Glomerular visceral epithelial cell (primary cell): ENCODE data around the gene OR6N1.

Experiments used
- DNase-seq: peaks from one replicate; pipeline ENCODE4 v3.0.0-alpha.2; 2016; ENCODE audit errors: extremely low spot score

OR6N1 gene, protein sequence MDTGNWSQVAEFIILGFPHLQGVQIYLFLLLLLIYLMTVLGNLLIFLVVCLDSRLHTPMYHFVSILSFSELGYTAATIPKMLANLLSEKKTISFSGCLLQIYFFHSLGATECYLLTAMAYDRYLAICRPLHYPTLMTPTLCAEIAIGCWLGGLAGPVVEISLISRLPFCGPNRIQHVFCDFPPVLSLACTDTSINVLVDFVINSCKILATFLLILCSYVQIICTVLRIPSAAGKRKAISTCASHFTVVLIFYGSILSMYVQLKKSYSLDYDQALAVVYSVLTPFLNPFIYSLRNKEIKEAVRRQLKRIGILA

DNA sequence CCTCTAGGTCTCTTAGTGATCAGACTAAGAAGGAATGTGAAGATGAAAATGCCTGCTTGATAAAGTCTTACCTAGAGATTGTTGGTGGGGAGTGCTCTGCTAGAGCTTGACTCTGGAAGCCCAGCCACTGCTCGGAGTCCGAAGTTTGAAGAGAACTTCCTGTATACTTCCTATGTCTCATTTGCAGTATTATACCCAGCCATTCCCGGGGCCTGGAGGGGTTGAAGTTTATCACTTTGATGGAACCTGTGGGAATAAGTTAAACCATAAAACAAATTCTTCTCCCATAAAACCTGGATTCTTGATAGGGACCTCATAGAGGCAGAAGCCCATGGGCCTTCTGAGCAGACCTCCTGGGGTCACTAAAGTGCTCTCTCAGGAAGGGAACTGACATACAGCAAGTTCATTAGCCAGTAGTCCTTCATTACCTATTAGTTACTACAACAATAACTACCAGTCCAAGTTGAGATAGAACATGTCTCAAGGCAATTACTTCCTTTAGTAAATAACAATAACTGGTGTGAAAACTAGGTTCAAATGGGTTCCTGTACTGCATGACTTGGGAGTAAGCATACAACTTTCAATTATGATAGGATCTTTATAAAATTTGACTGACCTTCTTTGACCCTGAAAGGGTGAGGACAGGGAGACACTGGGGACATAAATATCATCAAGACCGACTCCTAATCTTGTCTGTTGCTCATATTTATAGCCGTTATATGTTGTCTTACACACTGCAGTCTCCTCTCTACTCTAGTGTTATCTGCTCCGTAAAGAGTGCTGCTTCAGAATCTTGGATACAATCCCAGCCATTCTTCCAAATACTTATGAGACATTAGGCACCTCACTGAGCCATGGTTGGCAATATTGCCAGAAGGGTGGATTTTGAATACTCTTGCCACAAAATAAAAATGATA lies at the start of gene OR6N1:
Gene OR6N1 (minus strand): TSS at position 246 of the 917 bp plus-strand sequence. CDS start 5,513 bp downstream, outside the sequence.
- no peak for DNase-seq

DNA sequence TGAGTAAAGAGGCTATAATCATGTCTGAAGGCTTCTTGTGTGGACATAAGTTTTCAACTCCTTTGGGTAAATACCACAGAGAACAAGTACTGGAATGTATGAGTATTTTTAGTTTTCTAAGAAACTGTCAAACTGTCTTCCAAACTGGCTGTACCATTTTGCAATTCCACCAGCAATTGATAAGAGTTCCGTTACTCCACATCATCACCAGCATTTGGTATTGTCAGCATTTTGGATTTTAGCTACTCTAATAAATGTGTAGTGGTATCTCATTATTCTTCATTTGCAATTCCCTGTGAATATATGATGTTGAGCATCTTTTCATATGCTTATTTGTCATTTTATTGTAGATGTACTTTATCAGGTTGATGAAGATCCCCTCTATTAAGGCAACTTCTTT lies 49.7 kb upstream of the OR6N1 start:
- no peak for DNase-seq

DNA sequence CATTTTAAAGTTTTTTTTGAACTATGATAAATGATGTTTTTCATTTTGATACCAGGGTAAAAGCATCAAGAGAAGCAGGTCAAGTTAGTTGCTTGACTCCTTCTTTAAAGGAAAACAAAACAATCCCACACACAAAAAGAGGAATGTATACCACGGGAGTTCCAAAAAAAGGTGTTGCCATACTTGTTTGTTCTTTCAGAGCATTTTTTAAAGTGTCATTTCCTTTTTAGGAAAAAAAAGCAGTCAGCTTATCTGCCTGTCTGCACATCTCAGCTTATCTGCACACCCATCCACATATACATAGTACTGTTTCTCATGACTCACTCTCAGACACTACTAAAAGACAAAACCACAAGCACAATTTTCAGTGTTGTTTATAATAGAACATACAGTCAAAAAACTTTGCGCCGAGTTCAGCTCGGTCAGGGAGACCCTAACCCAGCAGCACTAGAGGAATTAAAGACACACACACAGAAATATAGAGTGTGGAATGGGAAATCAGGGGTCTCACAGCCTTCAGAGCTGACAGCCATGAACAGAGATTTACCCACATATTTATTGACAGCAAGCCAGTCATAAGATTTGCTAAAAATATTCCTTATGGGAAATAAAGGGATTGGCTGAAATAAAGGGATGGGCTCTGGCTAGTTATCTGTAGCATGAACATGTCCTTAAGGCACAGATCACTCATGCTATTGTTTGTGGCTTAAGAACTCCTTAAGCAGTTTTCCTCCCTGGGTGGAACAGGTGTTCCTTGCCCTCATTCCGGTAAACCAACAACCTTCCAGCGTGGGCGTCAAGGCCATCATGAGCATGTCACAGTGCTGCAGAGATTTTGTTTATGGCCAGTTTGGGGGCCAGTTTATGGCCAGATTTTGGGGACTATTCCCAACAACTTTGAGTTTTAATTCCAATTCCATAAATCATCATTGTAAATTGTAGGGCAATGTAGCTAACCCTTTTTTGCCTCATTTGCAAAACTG lies 47.8 kb upstream of the OR6N1 start:
- no peak for DNase-seq

DNA sequence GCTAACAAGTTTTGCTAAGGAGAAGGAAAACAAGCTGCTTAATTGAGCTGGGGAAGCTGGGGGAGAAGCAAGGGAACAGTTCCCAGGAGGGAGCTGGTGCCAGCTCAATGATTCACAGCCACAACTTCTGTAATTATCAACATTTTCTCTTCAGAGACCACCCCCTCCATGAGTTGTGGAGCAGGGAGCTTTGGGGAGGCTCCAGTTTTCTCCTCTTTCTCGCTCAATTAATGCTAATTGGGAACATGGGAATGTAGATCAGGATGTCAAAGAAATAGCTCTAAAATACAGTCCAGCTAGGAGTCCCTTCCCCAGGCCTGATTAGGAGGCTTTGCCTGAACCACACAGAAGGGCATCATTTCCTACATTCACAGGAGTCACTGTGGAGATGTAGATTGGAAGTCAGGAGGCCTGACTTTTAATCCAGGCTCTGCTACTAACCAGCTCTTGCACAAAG lies 47.0 kb upstream of the OR6N1 start:
- DNase-seq, result no peak

DNA sequence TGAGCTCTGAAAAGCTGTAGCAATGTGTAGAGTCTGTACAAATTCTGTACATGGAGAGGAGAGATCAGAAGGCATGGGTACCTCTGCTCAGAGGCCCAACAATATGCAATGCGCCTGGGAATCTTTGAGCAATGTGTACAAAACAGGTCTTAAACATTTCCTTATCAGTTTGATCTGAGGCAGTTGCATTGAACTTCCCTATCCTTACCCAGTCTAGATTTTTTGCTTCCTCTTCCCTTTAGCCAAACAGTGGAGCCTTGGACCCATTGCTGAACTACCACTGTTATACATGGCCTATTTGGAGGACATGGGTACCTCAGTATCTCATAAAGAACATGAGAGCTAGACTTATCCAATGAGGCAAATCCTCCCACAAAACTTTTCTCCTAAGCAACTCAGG lies 46.6 kb upstream of the OR6N1 start:
- no peak for DNase-seq

DNA sequence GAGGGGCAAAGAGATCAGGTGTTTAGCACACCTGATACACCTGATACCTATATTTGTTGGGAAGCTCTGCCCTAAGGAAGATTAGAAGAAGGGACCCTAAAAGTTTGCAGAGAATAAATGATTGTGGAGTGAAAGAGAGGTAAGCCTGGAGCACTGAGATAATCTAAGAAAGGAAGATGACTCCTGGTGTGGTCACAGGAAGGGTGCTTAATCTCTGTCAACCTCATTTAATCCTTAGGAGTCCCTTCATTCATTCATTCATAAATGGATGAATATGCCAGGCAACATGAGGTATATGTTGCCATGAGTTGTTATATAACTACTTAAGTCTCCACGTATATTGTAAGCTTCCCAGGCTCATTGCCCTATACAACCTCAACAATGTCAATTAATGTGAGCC lies 43.0 kb upstream of the OR6N1 start:
- DNase-seq, result no peak

DNA sequence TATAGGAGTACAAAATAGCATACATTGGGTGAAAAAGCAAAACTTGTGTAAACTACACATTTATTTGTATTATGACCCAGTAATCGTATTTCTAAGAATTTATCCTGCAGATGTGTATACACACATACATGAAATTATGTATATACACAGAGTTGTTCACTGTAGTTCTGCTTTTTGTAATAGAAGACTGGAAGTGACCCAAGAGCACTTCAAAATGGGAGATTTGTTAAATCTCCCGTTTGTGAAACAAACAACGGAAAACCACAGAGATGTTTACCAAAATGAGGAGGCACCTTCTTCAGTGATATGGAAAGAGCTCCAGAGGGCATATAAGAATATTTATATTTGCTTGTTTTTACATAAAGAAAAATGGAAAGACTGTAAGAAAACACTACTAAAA lies 41.2 kb upstream of the OR6N1 start:
- DNase-seq, result no peak

DNA sequence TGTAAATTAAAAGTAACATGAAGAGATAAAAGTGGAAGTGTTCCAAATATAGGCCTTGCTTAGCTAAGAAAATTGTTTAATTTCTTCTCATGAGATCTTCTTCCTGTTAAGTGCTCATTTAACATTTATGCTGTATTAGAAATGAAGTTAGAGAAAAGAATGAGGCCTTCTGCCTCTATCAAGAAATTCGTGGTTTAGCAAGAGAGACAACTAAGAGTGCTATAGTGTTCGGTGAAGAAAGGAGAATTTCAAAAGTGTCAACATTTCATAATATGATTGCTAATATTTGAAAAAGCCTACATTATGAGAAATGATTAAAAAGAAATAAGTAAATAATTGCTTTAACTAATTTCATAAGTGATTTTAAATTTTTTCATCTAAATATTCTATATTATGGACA lies 40.3 kb upstream of the OR6N1 start:
- DNase-seq, result no peak

DNA sequence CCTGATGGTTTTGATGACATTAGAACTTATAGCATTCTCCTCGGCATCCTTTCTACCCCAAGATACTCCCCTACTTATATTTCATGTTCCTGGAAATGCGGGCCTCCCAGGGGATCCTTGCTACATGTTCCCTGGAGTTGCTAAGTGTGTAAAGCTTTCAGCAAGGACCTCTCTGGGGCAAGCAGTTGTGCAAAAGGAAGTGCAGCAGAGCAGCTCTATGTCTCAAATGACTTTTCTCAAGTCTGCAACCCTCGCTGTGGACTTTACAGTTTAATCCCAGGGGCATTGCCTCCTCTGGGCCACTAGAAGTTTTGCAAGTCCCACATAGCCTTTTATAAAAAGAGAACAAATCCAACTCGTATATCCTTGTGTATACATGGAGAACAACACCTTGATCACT lies 38.3 kb upstream of the OR6N1 start:
- no peak for DNase-seq

DNA sequence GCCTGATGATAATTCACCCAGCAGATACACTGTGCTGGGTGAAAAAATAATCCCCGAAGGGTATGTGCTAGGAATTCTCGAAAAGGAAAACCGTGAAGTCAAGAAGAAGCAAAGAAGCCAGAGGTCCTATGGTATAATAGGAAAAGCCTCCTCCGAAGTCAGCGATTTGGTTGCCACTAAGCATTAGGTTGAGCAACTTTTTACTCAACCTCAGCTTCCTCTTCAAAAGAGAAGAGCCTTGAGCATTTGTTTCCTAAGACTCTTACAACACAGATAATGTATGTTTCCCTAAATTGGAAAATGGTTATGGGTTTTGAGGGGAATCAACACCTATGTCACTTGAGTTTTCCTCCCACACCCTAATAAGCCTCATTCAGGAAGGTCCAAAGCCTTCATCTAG lies 37.9 kb upstream of the OR6N1 start:
- no peak for DNase-seq

DNA sequence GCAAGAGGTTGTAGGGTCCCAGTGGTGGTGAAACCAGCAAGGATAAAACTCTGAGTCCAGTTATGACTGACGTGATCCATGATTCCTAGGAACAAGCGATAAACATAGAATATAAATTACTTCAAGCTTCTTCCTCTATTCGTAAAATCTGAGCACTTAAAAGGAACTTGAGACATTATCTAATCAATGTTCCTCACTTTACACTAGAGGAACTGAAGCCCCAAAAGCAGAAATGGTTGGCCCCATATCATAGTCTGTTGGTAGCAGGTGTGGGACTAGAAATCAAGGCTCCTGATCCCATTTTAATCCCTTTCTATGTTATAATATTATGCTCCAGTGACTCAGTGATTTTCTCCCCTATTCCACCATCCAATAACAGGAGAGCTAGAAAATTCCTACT lies 37.3 kb upstream of the OR6N1 start:
- no peak for DNase-seq

DNA sequence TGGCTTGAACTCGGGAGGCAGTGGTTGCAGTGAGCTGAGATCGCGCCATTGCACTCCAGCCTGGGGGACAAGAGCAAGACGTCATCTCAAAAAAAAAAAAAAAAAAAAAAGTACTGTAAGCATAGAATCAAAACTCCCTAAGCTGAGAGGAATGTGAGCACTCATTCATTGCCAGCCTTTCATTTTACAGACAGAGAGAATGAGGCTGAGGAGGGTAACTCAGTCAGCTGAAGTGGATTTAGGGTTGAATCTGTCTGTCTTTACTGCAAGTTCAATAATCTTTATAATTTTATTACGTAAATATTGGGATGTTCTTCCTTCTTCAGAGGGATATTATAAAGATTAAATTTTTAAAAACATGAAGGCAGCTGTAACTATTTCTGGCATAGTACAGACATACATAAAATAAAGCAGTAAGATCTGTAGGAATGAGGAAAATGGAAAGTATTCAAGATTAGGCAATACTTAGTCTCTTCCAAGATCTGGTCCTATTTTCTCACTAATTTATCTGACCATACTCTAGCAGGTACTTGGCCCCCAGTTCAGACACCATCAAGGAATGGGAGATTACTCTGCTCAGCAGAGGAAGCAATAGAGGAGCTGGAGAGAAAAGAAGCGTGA lies 35.0 kb upstream of the OR6N1 start:
- no peak for DNase-seq

DNA sequence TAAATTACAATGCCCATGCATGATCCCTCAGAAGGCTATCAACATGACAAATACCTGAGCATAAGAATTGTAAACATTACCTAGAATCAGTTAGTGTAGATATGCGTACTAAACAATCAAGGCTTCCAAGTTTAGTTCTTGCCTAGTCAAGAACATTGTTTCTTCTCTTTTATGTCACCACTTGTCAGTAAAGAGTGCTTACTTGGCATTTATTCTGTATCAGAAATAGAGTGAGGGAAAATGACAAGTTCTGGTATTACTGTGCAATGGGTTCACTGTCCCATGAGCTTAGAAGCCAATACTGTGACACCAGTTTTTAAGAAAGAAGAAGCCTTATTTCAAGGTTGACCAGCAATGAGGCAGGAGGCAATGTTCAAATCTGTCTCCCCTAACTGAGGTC lies 31.7 kb upstream of the OR6N1 start:
- DNase-seq, result no peak

DNA sequence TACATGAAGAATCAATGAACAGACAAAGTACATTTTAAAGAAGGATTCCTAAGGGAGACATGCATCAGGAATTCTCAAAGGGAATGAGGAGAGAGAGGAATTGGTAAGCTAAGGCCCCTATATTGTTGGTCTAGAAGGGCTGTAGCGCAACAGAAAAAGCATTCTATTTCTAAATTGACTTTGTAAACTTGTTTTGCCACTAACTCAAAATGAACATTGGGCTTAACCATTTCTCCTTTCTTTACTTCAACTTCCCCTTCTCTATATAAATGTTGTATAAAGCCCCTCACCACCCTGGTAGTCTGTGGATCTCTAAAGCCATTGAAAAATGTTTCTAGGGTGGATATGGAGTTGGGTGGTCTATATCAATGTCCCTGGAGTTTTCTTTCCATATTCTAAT lies 29.4 kb upstream of the OR6N1 start:
- DNase-seq, result no peak

DNA sequence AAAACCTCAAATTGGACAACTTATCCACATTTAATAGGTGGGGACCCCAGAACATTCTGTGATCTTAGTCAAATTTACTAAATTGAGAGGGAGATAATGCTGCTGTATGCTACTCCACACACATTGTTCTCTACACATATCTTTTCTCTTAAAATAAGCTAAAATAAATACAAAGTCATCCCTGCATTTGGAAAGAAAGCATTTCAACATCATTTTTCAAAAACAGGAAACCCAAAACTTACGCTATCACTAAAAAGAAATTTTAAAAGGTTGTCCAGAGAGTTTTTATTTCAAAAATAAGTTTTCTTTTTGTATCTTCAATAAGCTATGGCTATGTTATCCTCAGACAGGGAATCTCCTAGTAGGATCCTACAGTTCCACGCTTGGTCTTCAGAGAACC lies 28.5 kb upstream of the OR6N1 start:
- DNase-seq, result no peak

DNA sequence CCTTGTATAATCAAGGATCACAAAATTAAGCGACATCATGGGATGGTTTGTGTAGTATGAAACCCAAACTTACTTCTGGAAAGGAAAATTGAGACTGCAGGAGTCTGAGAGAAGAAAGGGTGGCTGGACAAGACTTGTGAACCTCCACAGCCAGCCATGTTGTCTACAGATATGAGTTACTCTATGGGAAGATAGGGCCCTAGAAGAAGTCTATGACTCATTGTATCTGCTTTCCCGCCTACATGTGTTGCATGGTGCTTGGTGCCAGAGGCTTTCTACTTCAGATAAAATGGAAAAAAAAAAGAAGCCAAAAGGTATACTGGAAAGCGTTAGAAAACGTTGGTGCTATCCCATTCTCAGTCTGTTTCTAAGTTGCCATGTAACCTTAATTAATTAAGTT lies 27.7 kb upstream of the OR6N1 start:
- no peak for DNase-seq

DNA sequence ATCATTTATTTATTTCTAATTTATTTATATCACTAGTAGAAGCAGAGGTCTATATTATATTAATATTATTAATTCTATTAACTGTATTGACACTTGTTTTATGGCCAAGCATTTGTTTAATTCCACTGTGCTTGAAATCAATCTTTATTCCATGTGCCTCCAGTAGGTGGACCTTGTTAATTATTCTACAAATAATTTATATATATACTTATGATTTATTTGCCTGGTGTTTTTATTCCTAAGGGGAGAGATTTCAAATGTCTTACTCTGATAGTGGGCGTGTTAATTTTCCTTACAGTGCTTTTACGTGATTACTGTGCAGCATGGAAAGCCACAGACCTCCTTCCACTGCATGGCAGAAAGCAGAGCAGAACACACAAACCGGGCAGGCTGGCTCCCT lies 26.5 kb upstream of the OR6N1 start:
- DNase-seq, result no peak

DNA sequence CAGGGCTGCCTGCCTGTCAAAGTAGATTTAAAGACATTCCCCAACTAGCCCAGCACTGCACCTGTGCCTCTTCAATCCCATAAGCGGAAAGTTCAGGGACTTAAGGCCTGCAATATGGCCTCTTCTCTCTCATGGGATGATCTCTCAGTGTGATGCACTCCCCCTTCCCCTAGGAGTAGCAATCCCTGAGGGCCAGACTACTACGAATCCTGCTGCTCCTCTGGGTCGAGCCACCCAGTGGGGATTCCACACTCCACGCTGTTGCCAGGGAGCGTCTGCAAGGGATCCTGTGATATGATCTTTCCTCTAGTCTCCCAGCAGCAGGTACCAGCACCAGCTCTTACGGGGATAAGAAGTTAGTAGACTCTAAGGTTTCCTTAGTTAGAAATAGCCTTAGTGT lies 22.3 kb upstream of the OR6N1 start:
- DNase-seq, result no peak

DNA sequence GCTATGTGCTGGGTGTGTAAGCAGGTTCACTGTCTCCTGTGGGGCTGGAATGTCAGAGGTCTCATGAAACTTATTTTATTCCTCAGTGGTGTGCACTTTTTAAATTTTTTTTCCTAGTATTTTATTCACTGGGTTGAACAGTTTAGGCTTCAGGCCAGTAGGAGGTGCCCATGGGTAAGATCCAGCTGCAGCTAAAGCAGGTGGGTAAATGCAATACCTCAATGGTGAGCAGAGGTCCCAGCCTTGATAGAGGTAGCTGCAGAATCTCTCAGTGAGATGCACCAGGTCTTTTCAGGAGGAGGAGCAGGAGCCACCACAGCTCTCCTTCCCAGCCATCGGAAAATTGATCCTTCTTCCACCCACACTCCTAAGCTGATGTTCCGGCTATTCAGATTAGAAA lies 21.6 kb upstream of the OR6N1 start:
- no peak for DNase-seq

DNA sequence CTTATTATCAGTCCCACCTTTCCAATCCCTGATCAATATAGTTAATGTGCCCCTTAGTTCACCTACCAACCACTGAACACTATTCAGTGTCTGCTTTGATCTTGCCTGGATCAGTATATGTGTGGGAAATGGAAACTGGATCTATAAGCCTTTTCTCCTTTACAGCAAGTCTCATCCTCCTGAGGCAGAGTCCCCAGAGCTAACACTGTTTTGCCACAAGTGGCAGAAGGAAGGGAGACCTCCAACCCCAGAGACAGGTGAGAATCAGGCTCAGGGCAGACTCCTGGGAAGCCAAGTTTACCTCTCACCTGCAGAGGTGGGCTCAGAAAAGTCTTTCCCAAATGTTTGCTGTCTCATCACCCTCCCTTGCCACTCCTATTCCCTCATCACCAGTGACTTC lies 9.1 kb upstream of the OR6N1 start, which contains the start of gene OR6N2:
Gene OR6N2 (minus strand): TSS at position 101 of the 400 bp plus-strand sequence. CDS start 3,569 bp downstream, outside the sequence.
- DNase-seq, result no peak

DNA sequence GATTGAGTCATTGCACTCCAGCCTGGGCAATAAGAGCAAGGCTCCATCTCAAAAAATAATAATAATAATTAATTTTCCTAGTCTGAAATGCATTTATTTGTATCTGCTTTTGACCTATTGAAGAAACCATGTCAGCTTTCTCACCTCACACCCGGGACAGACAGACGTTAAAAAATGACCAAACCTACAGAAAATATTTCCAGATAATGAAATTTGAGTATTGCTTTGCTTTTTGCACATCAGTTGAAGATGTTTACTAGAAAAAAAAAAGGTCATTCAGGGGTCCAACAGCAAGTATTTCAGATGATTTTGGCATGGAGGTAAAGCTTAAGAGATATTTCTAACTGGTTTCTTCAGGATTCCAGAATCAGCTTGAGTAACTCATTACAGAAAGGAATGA lies 17.6 kb downstream of the OR6N1 start, which contains the start of gene OR6K6:
Gene OR6K6 (plus strand): TSS at position 301 of the 400 bp plus-strand sequence. CDS start 168 bp downstream, outside the sequence.
- no peak for DNase-seq
